GM23338 (cell line): ENCODE measurements around the gene RFX7. TPM values are rescaled to one million over a fixed set of nuclear protein-coding genes. Genes with fewer than 3 reads are reported as not detected.

ENCODE experiments used
- ATAC-seq: fragments of 200-7000 bp; cut with Tn5 transposase; 3 replicates; pipeline ENCODE4 v1.9.1; 2020
- DNase-seq: peaks from one replicate; pipeline ENCODE4 v3.0.0-alpha.2; 2015; ENCODE audit warnings: low spot score
- H2AFZ ChIP-seq: fragments of 200-600 bp; sonication (generic); 2 replicates; pipeline ENCODE4 v1.8.0; 2016; ENCODE audit warnings: antibody characterized with exemption, mild to moderate bottlenecking, moderate library complexity
- H3F3A ChIP-seq: fragments of 200-600 bp; sonication (generic); replicated peaks from 2 replicates; pipeline ENCODE4 v1.8.0; 2017; ENCODE audit warnings: antibody characterized with exemption, mixed run types, low read depth
- H3K27ac ChIP-seq: fragments of 200-600 bp; sonication (generic); 2 replicates; pipeline ENCODE4 v1.6.1; 2016; ENCODE audit warnings: low read depth
- H3K27me3 ChIP-seq: fragments of 200-600 bp; sonication (generic); 2 replicates; pipeline ENCODE4 v1.8.0; 2016; ENCODE audit warnings: mild to moderate bottlenecking, mixed run types, moderate library complexity; ENCODE audit not compliant: insufficient read depth
- H3K36me3 ChIP-seq: fragments of 200-600 bp; sonication (generic); 2 replicates; pipeline ENCODE4 v1.8.0; 2016; ENCODE audit warnings: mild to moderate bottlenecking; ENCODE audit not compliant: insufficient read depth
- H3K4me1 ChIP-seq: fragments of 200-600 bp; sonication (generic); 2 replicates; pipeline ENCODE4 v1.8.0; 2016; ENCODE audit warnings: mild to moderate bottlenecking, moderate library complexity; ENCODE audit not compliant: insufficient read depth
- H3K4me2 ChIP-seq: fragments of 200-600 bp; sonication (generic); 2 replicates; pipeline ENCODE4 v1.7.1; 2017; ENCODE audit warnings: mixed run types
- H3K4me3 ChIP-seq: fragments of 200-600 bp; sonication (generic); 2 replicates; pipeline ENCODE4 v1.6.1; 2016; ENCODE audit warnings: mixed run types
- H3K79me2 ChIP-seq: fragments of 200-600 bp; sonication (generic); replicated peaks from 2 replicates; pipeline ENCODE4 v1.8.0; 2017; ENCODE audit warnings: mild to moderate bottlenecking; ENCODE audit not compliant: insufficient read depth
- H3K9me2 ChIP-seq: fragments of 200-600 bp; sonication (generic); 2 replicates; pipeline ENCODE4 v1.8.0; 2017; ENCODE audit not compliant: insufficient read depth
- H4K20me1 ChIP-seq: fragments of 200-600 bp; sonication (generic); replicated peaks from 2 replicates; pipeline ENCODE4 v1.8.0; 2017; ENCODE audit warnings: mild to moderate bottlenecking; ENCODE audit not compliant: insufficient read depth
- H3K27ac Mint-ChIP-seq: 2 replicates; pipeline ENCODE4 v1.8.0; 2020; ENCODE audit warnings: inconsistent platforms, mild to moderate bottlenecking, moderate library complexity, mixed read lengths
- H3K27me3 Mint-ChIP-seq: 3 replicates; pipeline ENCODE4 v1.8.0; 2022; ENCODE audit warnings: low read depth, mild to moderate bottlenecking, moderate library complexity, mixed read lengths, inconsistent platforms; ENCODE audit not compliant: insufficient read depth, poor library complexity
- H3K36me3 Mint-ChIP-seq: 3 replicates; pipeline ENCODE4 v1.8.0; 2021; ENCODE audit warnings: low read depth, mild to moderate bottlenecking, inconsistent platforms, moderate library complexity, mixed read lengths
- H3K4me1 Mint-ChIP-seq: 3 replicates; pipeline ENCODE4 v1.8.0; 2020; ENCODE audit warnings: mild to moderate bottlenecking, inconsistent platforms, mixed read lengths
- H3K4me3 Mint-ChIP-seq: 3 replicates; pipeline ENCODE4 v1.8.0; 2021; ENCODE audit warnings: moderate library complexity, mild to moderate bottlenecking, inconsistent platforms, mixed read lengths
- H3K9me3 Mint-ChIP-seq: 3 replicates; pipeline ENCODE4 v1.8.0; 2020; ENCODE audit warnings: moderate library complexity, mild to moderate bottlenecking, inconsistent platforms, mixed read lengths
- CREB1 ChIP-seq: fragments of 250-450 bp; sonication (Bioruptor Pico); IDR thresholded peaks from 2 replicates; pipeline ENCODE4 v1.5.0; 2020; ENCODE audit warnings: low read depth, mild to moderate bottlenecking, moderate library complexity
- EZH2 ChIP-seq: fragments of 200-600 bp; sonication (generic); IDR thresholded peaks from one replicate; pipeline ENCODE4 v1.8.0; 2017; ENCODE audit warnings: antibody characterized with exemption, mild to moderate bottlenecking, low read depth; ENCODE audit not compliant: unreplicated experiment
- EZH2phosphoT487 ChIP-seq: fragments of 200-600 bp; sonication (generic); IDR thresholded peaks from one replicate; pipeline ENCODE4 v1.8.1; 2018; ENCODE audit warnings: antibody characterized with exemption; ENCODE audit not compliant: unreplicated experiment
- JUNB ChIP-seq: IDR thresholded peaks from one replicate; pipeline ENCODE4 v1.6.1; 2016; ENCODE audit warnings: antibody characterized with exemption; ENCODE audit not compliant: unreplicated experiment
- NANOG ChIP-seq: IDR thresholded peaks from 2 replicates; pipeline ENCODE4 v1.6.1; 2016; ENCODE audit warnings: antibody characterized with exemption, borderline replicate concordance
- POLR2AphosphoS5 ChIP-seq: IDR thresholded peaks from 2 replicates; pipeline ENCODE4 v1.6.1; 2016; ENCODE audit warnings: antibody characterized with exemption, low read depth
- STAT1 ChIP-seq: IDR thresholded peaks from one replicate; pipeline ENCODE4 v1.6.1; 2016; ENCODE audit warnings: antibody characterized with exemption; ENCODE audit not compliant: unreplicated experiment
- ZNF114 ChIP-seq: fragments of 250-450 bp; sonication (Bioruptor Pico); IDR thresholded peaks from 2 replicates; pipeline ENCODE4 v1.5.0; 2020; ENCODE audit warnings: mild to moderate bottlenecking, moderate library complexity
- ZNF331 ChIP-seq: fragments of 250-450 bp; sonication (Bioruptor Pico); IDR thresholded peaks from 2 replicates; pipeline ENCODE4 v1.5.0; 2020; ENCODE audit warnings: low read depth, mild to moderate bottlenecking, moderate library complexity
- polyA plus RNA-seq: library from polyadenylated mRNA; unstranded; fragments of >200 nt; fragmentation: Nextera tagmentation; extraction: Ambion mirVana; gene quantifications from 2 replicates; pipeline ENCODE4 v1.2.1, GENCODE V29; 2016
- total RNA-seq: library from RNA; depleted of rRNA; stranded (reverse); fragments of >200 nt; shearing (Covaris generic); gene quantifications from 2 replicates; pipeline ENCODE4 v1.2.3, GENCODE V29; 2014
- TF ChIP-seq, protein P1 (sequence below), 2 experiments: fragments of 200-600 bp in 1 of 2; sonication (generic) in 1 of 2; conservative IDR thresholded peaks; 2 replicates each; pipeline versions ENCODE4 v1.5.1 to v1.6.1; 2016 to 2017; ENCODE audit warnings: antibody characterized with exemption in 2 of 2, low read depth in 2 of 2, mild to moderate bottlenecking in 2 of 2, moderate library complexity in 1 of 2
- TF ChIP-seq, protein P2 (sequence below): IDR thresholded peaks from one replicate; pipeline ENCODE4 v1.6.1; 2018; ENCODE audit warnings: antibody characterized with exemption; ENCODE audit not compliant: unreplicated experiment
- TF ChIP-seq, protein P3 (sequence below): fragments of 250-450 bp; sonication (Bioruptor Pico); IDR thresholded peaks from 2 replicates; pipeline ENCODE4 v1.5.0; 2020; ENCODE audit warnings: mild to moderate bottlenecking, moderate library complexity
- TF ChIP-seq, protein P4 (sequence below): IDR thresholded peaks from 2 replicates; pipeline ENCODE4 v1.6.1; 2016; ENCODE audit warnings: antibody characterized with exemption

The RFX7 gene
- total and polyA plus RNA-seq, 2 experiments from 2014 or later = 17.6 to 33.6 TPM

DNA sequence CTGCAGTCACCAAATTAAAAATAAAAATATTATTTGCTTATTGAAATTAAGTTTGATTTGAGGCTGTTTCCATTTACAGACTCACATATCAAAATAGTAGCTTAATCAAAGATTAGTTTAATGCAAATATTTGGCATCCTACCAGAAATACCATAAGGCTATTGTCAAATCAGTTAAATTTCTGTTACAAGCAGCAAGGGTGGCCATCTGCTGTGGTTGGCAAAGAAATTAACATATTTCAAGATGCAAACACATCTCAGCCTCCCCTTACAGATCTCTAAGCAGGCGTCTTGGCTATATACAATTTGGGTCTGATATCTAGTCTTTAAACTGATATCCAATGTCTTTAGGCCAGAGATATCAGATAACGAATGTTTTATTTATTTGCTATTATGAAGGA, 167.0 kb downstream of the RFX7 start:
- Mint-ChIP-seq H3K27me3 (peaks cover 2% of the 10 kb centered on the region), H3K9me3 (no peaks in the 10 kb centered on the region), H3K36me3 (no peaks in the 10 kb centered on the region), H3K27ac (no peak overlapping the region), H3K4me1 (no peaks in the 10 kb centered on the region; the same call in 2 of the 3 replicates), H3K4me3 (no peak overlapping the region)
- no peak overlapping the region for H3K27ac ChIP-seq
- no peaks in the 10 kb centered on the region for H3K27me3 ChIP-seq
- no peak overlapping the region for H3K4me2 ChIP-seq
- no peak overlapping the region for H3K4me3 ChIP-seq
- H3K79me2 ChIP-seq = no peaks in the 10 kb centered on the region
- TF ChIP-seq ZNF114 (CRISPR knock-in tag) (no peak), ZNF331 (no peak), EZH2 (no peak), POLR2AphosphoS5 (no peak), JUNB (no peak), CREB1 (CRISPR knock-in tag) (no peak), NANOG (no peak), EZH2phosphoT487 (no peak), STAT1 (no peak)
- TF ChIP-seq, protein P1, sequence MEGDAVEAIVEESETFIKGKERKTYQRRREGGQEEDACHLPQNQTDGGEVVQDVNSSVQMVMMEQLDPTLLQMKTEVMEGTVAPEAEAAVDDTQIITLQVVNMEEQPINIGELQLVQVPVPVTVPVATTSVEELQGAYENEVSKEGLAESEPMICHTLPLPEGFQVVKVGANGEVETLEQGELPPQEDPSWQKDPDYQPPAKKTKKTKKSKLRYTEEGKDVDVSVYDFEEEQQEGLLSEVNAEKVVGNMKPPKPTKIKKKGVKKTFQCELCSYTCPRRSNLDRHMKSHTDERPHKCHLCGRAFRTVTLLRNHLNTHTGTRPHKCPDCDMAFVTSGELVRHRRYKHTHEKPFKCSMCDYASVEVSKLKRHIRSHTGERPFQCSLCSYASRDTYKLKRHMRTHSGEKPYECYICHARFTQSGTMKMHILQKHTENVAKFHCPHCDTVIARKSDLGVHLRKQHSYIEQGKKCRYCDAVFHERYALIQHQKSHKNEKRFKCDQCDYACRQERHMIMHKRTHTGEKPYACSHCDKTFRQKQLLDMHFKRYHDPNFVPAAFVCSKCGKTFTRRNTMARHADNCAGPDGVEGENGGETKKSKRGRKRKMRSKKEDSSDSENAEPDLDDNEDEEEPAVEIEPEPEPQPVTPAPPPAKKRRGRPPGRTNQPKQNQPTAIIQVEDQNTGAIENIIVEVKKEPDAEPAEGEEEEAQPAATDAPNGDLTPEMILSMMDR (conservative IDR thresholded peaks at IDR 0.05; ENCODE audit: low read depth in 2 of 2) = no peak
- TF ChIP-seq, protein P2, sequence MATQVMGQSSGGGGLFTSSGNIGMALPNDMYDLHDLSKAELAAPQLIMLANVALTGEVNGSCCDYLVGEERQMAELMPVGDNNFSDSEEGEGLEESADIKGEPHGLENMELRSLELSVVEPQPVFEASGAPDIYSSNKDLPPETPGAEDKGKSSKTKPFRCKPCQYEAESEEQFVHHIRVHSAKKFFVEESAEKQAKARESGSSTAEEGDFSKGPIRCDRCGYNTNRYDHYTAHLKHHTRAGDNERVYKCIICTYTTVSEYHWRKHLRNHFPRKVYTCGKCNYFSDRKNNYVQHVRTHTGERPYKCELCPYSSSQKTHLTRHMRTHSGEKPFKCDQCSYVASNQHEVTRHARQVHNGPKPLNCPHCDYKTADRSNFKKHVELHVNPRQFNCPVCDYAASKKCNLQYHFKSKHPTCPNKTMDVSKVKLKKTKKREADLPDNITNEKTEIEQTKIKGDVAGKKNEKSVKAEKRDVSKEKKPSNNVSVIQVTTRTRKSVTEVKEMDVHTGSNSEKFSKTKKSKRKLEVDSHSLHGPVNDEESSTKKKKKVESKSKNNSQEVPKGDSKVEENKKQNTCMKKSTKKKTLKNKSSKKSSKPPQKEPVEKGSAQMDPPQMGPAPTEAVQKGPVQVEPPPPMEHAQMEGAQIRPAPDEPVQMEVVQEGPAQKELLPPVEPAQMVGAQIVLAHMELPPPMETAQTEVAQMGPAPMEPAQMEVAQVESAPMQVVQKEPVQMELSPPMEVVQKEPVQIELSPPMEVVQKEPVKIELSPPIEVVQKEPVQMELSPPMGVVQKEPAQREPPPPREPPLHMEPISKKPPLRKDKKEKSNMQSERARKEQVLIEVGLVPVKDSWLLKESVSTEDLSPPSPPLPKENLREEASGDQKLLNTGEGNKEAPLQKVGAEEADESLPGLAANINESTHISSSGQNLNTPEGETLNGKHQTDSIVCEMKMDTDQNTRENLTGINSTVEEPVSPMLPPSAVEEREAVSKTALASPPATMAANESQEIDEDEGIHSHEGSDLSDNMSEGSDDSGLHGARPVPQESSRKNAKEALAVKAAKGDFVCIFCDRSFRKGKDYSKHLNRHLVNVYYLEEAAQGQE = no peak
- TF ChIP-seq, protein P3, sequence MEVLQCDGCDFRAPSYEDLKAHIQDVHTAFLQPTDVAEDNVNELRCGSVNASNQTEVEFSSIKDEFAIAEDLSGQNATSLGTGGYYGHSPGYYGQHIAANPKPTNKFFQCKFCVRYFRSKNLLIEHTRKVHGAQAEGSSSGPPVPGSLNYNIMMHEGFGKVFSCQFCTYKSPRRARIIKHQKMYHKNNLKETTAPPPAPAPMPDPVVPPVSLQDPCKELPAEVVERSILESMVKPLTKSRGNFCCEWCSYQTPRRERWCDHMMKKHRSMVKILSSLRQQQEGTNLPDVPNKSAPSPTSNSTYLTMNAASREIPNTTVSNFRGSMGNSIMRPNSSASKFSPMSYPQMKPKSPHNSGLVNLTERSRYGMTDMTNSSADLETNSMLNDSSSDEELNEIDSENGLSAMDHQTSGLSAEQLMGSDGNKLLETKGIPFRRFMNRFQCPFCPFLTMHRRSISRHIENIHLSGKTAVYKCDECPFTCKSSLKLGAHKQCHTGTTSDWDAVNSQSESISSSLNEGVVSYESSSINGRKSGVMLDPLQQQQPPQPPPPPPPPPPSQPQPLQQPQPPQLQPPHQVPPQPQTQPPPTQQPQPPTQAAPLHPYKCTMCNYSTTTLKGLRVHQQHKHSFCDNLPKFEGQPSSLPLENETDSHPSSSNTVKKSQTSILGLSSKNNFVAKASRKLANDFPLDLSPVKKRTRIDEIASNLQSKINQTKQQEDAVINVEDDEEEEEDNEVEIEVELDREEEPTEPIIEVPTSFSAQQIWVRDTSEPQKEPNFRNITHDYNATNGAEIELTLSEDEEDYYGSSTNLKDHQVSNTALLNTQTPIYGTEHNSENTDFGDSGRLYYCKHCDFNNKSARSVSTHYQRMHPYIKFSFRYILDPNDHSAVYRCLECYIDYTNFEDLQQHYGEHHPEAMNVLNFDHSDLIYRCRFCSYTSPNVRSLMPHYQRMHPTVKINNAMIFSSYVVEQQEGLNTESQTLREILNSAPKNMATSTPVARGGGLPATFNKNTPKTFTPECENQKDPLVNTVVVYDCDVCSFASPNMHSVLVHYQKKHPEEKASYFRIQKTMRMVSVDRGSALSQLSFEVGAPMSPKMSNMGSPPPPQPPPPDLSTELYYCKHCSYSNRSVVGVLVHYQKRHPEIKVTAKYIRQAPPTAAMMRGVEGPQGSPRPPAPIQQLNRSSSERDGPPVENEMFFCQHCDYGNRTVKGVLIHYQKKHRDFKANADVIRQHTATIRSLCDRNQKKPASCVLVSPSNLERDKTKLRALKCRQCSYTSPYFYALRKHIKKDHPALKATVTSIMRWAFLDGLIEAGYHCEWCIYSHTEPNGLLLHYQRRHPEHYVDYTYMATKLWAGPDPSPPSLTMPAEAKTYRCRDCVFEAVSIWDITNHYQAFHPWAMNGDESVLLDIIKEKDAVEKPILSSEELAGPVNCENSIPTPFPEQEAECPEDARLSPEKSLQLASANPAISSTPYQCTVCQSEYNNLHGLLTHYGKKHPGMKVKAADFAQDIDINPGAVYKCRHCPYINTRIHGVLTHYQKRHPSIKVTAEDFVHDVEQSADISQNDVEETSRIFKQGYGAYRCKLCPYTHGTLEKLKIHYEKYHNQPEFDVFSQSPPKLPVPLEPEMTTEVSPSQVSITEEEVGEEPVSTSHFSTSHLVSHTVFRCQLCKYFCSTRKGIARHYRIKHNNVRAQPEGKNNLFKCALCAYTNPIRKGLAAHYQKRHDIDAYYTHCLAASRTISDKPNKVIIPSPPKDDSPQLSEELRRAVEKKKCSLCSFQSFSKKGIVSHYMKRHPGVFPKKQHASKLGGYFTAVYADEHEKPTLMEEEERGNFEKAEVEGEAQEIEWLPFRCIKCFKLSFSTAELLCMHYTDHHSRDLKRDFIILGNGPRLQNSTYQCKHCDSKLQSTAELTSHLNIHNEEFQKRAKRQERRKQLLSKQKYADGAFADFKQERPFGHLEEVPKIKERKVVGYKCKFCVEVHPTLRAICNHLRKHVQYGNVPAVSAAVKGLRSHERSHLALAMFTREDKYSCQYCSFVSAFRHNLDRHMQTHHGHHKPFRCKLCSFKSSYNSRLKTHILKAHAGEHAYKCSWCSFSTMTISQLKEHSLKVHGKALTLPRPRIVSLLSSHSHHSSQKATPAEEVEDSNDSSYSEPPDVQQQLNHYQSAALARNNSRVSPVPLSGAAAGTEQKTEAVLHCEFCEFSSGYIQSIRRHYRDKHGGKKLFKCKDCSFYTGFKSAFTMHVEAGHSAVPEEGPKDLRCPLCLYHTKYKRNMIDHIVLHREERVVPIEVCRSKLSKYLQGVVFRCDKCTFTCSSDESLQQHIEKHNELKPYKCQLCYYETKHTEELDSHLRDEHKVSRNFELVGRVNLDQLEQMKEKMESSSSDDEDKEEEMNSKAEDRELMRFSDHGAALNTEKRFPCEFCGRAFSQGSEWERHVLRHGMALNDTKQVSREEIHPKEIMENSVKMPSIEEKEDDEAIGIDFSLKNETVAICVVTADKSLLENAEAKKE (CRISPR knock-in tag) = no peak
- TF ChIP-seq, protein P4, sequence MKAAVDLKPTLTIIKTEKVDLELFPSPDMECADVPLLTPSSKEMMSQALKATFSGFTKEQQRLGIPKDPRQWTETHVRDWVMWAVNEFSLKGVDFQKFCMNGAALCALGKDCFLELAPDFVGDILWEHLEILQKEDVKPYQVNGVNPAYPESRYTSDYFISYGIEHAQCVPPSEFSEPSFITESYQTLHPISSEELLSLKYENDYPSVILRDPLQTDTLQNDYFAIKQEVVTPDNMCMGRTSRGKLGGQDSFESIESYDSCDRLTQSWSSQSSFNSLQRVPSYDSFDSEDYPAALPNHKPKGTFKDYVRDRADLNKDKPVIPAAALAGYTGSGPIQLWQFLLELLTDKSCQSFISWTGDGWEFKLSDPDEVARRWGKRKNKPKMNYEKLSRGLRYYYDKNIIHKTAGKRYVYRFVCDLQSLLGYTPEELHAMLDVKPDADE = no peak
- no peaks in the 10 kb centered on the region for H3F3A ChIP-seq
- no peaks in the 10 kb centered on the region for H3K4me1 ChIP-seq
- H4K20me1 ChIP-seq = no peaks in the 10 kb centered on the region
- H2AFZ ChIP-seq = no peak overlapping the region
- ATAC-seq (no peak), DNase-seq (no peak)
- no peaks in the 10 kb centered on the region for H3K36me3 ChIP-seq
- H3K9me2 ChIP-seq = no peaks in the 10 kb centered on the region
